H1 (cell line): Measurements from ENCODE around the gene MRM3. TPM values are rescaled to one million over a fixed set of nuclear protein-coding genes. Genes with fewer than 3 reads are reported as not detected.
A peak's percentile ranks its signal among the peaks of the same experiment; 100 is the strongest.

Experiments used
- CTCF ChIA-PET: fragments of 300-600 bp; sonication (Branson Sonifier 250); formaldehyde crosslinking; loops from one replicate; lab custom pipeline; 2021; ENCODE audit not compliant: partially characterized antibody; lab: Charles Lee
- POLR2A ChIA-PET: fragments of 300-600 bp; sonication (Branson Sonifier 250); formaldehyde crosslinking; loops from one replicate; lab custom pipeline; 2021; ENCODE audit warnings: inconsistent platforms; ENCODE audit not compliant: partially characterized antibody; lab: Charles Lee
- DNase-seq, 2 experiments: peaks; one replicate each; pipeline versions ENCODE4 v3.0.0 to v3.0.0-alpha.2; 2010 to 2022; ENCODE audit warnings: low spot score in 2 of 2, low read depth in 1 of 2, mixed read lengths in 1 of 2
- FAIRE-seq: peaks from 2 replicates; lab custom pipeline; 2011; peaks lifted over from hg19 to GRCh38; lab: Jason Lieb, UNC
- H2AFZ ChIP-seq: 2 replicates; pipeline ENCODE4 v1.8.1; 2012; ENCODE audit warnings: low read length, inconsistent platforms
- H2AK5ac ChIP-seq: 2 replicates; pipeline ENCODE4 v1.6.1; 2013; ENCODE audit warnings: low read depth, low read length
- H2BK120ac ChIP-seq: replicated peaks from 2 replicates; pipeline ENCODE3; 2013; ENCODE audit warnings: low read depth, low read length, inconsistent platforms
- H2BK12ac ChIP-seq: 2 replicates; pipeline ENCODE4 v1.6.1; 2013; ENCODE audit warnings: low read depth, low read length
- H2BK15ac ChIP-seq: 2 replicates; pipeline ENCODE4 v1.6.1; 2013; ENCODE audit warnings: low read length
- H2BK20ac ChIP-seq: 2 replicates; pipeline ENCODE4 v1.6.1; 2013; ENCODE audit warnings: low read length
- H2BK5ac ChIP-seq: 2 replicates; pipeline ENCODE4 v1.6.1; 2013; ENCODE audit warnings: low read depth, low read length
- H3K14ac ChIP-seq: 2 replicates; pipeline ENCODE4 v1.6.1; 2013; ENCODE audit warnings: inconsistent platforms; ENCODE audit not compliant: insufficient read length
- H3K18ac ChIP-seq: 2 replicates; pipeline ENCODE4 v1.6.1; 2013; ENCODE audit warnings: low read length; ENCODE audit errors: extremely low read depth
- H3K23ac ChIP-seq: 2 replicates; pipeline ENCODE4 v1.6.1; 2013; ENCODE audit warnings: inconsistent platforms; ENCODE audit not compliant: insufficient read length
- H3K23me2 ChIP-seq: 2 replicates; pipeline ENCODE4 v1.6.1; 2013; ENCODE audit warnings: low read depth, low read length
- H3K27ac ChIP-seq: 2 replicates; pipeline ENCODE4 v1.6.1; 2011; ENCODE audit warnings: low read depth, low read length, inconsistent platforms
- H3K27me3 ChIP-seq, 4 experiments: replicated peaks in 1 of 4; 1 replicate in 1 of 4; 2 replicates in 3 of 4; pipeline versions ENCODE4 v1.6.1 to v1.8.1; 2011 to 2013; ENCODE audit warnings: low read length in 3 of 4, mild to moderate bottlenecking in 3 of 4, inconsistent platforms in 2 of 4, mixed read lengths in 2 of 4, moderate library complexity in 1 of 4; ENCODE audit not compliant: control insufficient read depth in 3 of 4, insufficient read depth in 3 of 4; ENCODE audit errors: extremely low read depth in 1 of 4
- H3K36me3 ChIP-seq, 4 experiments: 2 replicates each; pipeline versions ENCODE4 v1.6.1 to v1.8.1; 2011 to 2013; ENCODE audit warnings: mild to moderate bottlenecking in 4 of 4, low read length in 3 of 4, moderate library complexity in 2 of 4, control low read depth in 1 of 4, inconsistent platforms in 1 of 4; ENCODE audit not compliant: insufficient read depth in 4 of 4, control insufficient read depth in 2 of 4
- H3K4ac ChIP-seq: replicated peaks from 2 replicates; pipeline ENCODE3; 2013; ENCODE audit warnings: low read length, low read depth, mixed read lengths, inconsistent platforms; ENCODE audit not compliant: insufficient read length
- H3K4me1 ChIP-seq, 4 experiments: replicated peaks in 1 of 4; 1 replicate in 1 of 4; 2 replicates in 3 of 4; pipeline versions ENCODE4 v1.6.1 to v1.8.1; 2011 to 2013; ENCODE audit warnings: low read length in 3 of 4, inconsistent platforms in 2 of 4, mixed read lengths in 1 of 4; ENCODE audit not compliant: insufficient read depth in 4 of 4, control insufficient read depth in 3 of 4
- H3K4me2 ChIP-seq, 2 experiments: 2 replicates each; pipeline versions ENCODE4 v1.6.1 to v1.8.1; 2011 to 2013; ENCODE audit warnings: low read depth in 2 of 2, low read length in 2 of 2, control low read depth in 1 of 2, inconsistent platforms in 1 of 2, mild to moderate bottlenecking in 1 of 2; ENCODE audit not compliant: insufficient read depth in 1 of 2
- H3K4me3 ChIP-seq, 4 experiments: fragments of 200-600, 300-600 bp in 1 of 4; sonication (generic), shearing (Covaris generic), sonication (Bioruptor Twin) in 1 of 4; 2 replicates each; pipeline versions ENCODE4 v1.5.1 to v1.8.1; 2011 to 2016; ENCODE audit warnings: low read length in 4 of 4, low read depth in 3 of 4, control low read depth in 2 of 4, inconsistent platforms in 2 of 4, mild to moderate bottlenecking in 2 of 4, mixed read lengths in 1 of 4, moderate library complexity in 1 of 4; ENCODE audit not compliant: insufficient read depth in 2 of 4; ENCODE audit errors: extremely low read depth in 1 of 4
- H3K56ac ChIP-seq: replicated peaks from 2 replicates; pipeline ENCODE3; 2013; ENCODE audit warnings: low read depth, mild to moderate bottlenecking, mixed read lengths, low read length, inconsistent platforms; ENCODE audit not compliant: insufficient read length
- H3K79me1 ChIP-seq: 2 replicates; pipeline ENCODE4 v1.6.1; 2013; ENCODE audit warnings: low read depth, low read length, control low read depth
- H3K79me2 ChIP-seq, 2 experiments: 2 replicates each; pipeline versions ENCODE4 v1.6.1 to v1.8.1; 2012 to 2013; ENCODE audit warnings: low read length in 2 of 2, mild to moderate bottlenecking in 2 of 2, inconsistent platforms in 1 of 2; ENCODE audit not compliant: insufficient read depth in 2 of 2, control insufficient read depth in 1 of 2
- H3K9ac ChIP-seq, 4 experiments: replicated peaks in 1 of 4; 1 replicate in 1 of 4; 2 replicates in 3 of 4; pipeline versions ENCODE4 v1.6.1 to v1.8.1; 2011 to 2013; ENCODE audit warnings: low read depth in 3 of 4, low read length in 3 of 4, control low read depth in 2 of 4, mild to moderate bottlenecking in 2 of 4, moderate library complexity in 2 of 4, inconsistent platforms in 1 of 4; ENCODE audit errors: extremely low read depth in 1 of 4
- H3K9me3 ChIP-seq, 2 experiments: 2 replicates each; pipeline versions ENCODE4 v1.6.1 to v1.8.1; 2012 to 2013; ENCODE audit warnings: mild to moderate bottlenecking in 2 of 2, moderate library complexity in 2 of 2, control low read depth in 1 of 2, inconsistent platforms in 1 of 2, low read depth in 1 of 2, low read length in 1 of 2, mixed read lengths in 1 of 2; ENCODE audit not compliant: insufficient read depth in 2 of 2
- H4K20me1 ChIP-seq, 2 experiments: replicated peaks in 1 of 2; 2 replicates each; pipeline versions ENCODE3 to v1.8.1; 2011 to 2013; ENCODE audit warnings: inconsistent platforms in 2 of 2, low read length in 2 of 2, mild to moderate bottlenecking in 1 of 2; ENCODE audit not compliant: insufficient read depth in 2 of 2, control insufficient read depth in 1 of 2
- H4K5ac ChIP-seq: 2 replicates; pipeline ENCODE4 v1.6.1; 2013; ENCODE audit warnings: low read length, low read depth, mixed read lengths, inconsistent platforms; ENCODE audit not compliant: insufficient read length
- H4K8ac ChIP-seq: 2 replicates; pipeline ENCODE4 v1.8.0; 2013; ENCODE audit warnings: mild to moderate bottlenecking, moderate library complexity, low read length, inconsistent platforms; ENCODE audit not compliant: insufficient read depth; ENCODE audit errors: extremely low read depth
- H4K91ac ChIP-seq: replicated peaks from 2 replicates; pipeline ENCODE3; 2013; ENCODE audit warnings: low read length, mixed read lengths, inconsistent platforms; ENCODE audit not compliant: insufficient read length
- RAD21 ChIP-seq, 2 experiments: IDR thresholded peaks in 1 of 2; conservative IDR thresholded peaks in 1 of 2; 2 replicates each; pipeline ENCODE4 v1.6.1; 2011; ENCODE audit warnings: low read depth in 2 of 2, low read length in 2 of 2, improper control_type of control experiment in 1 of 2, inconsistent platforms in 1 of 2, mild to moderate bottlenecking in 1 of 2, moderate library complexity in 1 of 2
- SIN3A ChIP-seq, 2 experiments: IDR thresholded peaks in 1 of 2; conservative IDR thresholded peaks in 1 of 2; 2 replicates each; pipeline ENCODE4 v1.6.1; 2011 to 2012; ENCODE audit warnings: low read length in 2 of 2, improper control_type of control experiment in 1 of 2, low read depth in 1 of 2, mild to moderate bottlenecking in 1 of 2
- SUZ12 ChIP-seq: fragments of 200-600 bp; sonication (generic); IDR thresholded peaks from 2 replicates; pipeline ENCODE4 v1.6.1; 2012; ENCODE audit warnings: mild to moderate bottlenecking, inconsistent platforms, low read length, moderate library complexity, mixed read lengths
- WGBS, 2 experiments: shearing (Covaris generic) in 1 of 2; methylation state at CpG; one replicate each; pipeline versions ENCODE4 v1.1.6 to v1.1.7; 2013 to 2015; ENCODE audit warnings: low lambda C conversion rate in 2 of 2, mixed read lengths in 2 of 2, inconsistent platforms in 1 of 2, low coverage in 1 of 2, missing lambda C conversion rate in 1 of 2; ENCODE audit not compliant: insufficient replicate concordance in 2 of 2, insufficient coverage in 1 of 2, insufficient read length in 1 of 2; ENCODE audit errors: extremely low coverage in 1 of 2, missing lambda C conversion rate in 1 of 2; 5-methylcytosine and 5-hydroxymethylcytosine counted together
- polyA plus RNA-seq, 7 experiments: library from polyadenylated mRNA; depleted of rRNA in 3 of 7; stranded (reverse) in 5 of 7; unstranded in 2 of 7; fragments of >200 nt in 5 of 7; fragments of 200-250 nt in 2 of 7; gene quantifications; 1 replicate in 5 of 7; 2 replicates in 1 of 7; 4 replicates in 1 of 7; pipeline versions ENCODE4 v1.2.1 to v1.2.3, GENCODE V29; 2011 to 2013; ENCODE audit warnings: missing spikeins in 2 of 7, mixed read lengths in 2 of 7
- total RNA-seq: library from RNA; stranded (reverse); fragmentation: NEBNext Ultra II Directional; extraction: Animal tissue kit (Norgen Biotek cat#: 25700); gene quantifications from 2 replicates; pipeline ENCODE4 v1.2.1, GENCODE V29; 2021
- TF ChIP-seq, protein P1 (sequence below): IDR thresholded peaks from 2 replicates; pipeline ENCODE4 v1.6.1; 2012; ENCODE audit warnings: low read length, inconsistent platforms
- TF ChIP-seq, protein P2 (sequence below), 3 experiments: IDR thresholded peaks; 1 replicate in 2 of 3; 2 replicates in 1 of 3; pipeline versions ENCODE4 v1.5.1 to v1.6.1; 2011; ENCODE audit warnings: low read length in 3 of 3, mild to moderate bottlenecking in 3 of 3, inconsistent platforms in 2 of 3, low read depth in 1 of 3, moderate library complexity in 1 of 3; ENCODE audit not compliant: insufficient read depth in 1 of 3; ENCODE audit errors: control extremely low read depth in 1 of 3
- TF ChIP-seq, protein P3 (sequence below): IDR thresholded peaks from 2 replicates; pipeline ENCODE4 v1.6.1; 2012; ENCODE audit warnings: inconsistent platforms

Gene MRM3
- total and polyA plus RNA-seq, 2 of the 8 experiments (the other 6 are each of a cell fraction or from before 2014, with no cell fraction given) = 10.1 to 20.8 TPM

DNA sequence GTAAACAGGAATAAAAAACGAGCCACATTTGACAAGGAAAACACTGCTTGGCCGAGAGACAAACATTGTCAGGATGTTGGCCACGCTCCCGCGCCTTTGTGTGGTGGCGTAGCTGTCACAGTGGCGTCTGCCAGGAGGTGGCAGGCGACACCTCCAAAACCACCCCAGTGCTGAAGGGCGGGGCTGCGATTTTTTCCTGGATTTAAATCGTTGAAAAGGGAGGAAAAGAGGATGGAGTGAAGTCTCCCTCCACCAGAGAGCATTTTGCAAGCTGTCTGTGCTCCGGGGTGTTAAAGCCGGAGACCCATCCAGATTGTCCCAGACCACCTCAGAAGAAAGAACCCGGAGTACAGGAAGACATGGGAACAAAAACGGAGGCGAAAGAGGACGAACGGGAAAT is 12.7 kb downstream of the MRM3 start:
- Histone ChIP-seq H3K23ac (no peak overlapping the region), H3K27ac (0 out of 2 replicates have a peak overlapping the region, but pooled peaks have one; percentile 0), H3K36me3 (peaks cover 0 to 4% (median 1%) of the 10 kb centered on the region in 4 experiments; a peak in 3 of 8 replicates), H3K4me1 (peaks cover 0 to 13% (median 2%) of the 10 kb centered on the region in 4 experiments; a peak in 5 of 7 replicates), H2BK120ac (no peak overlapping the region), H3K4ac (no peak overlapping the region), H3K9me3 (no peaks in the 10 kb centered on the region), H3K4me3 (no peak overlapping the region), H3K4me2 (no peak overlapping the region), H3K23me2 (no peaks in the 10 kb centered on the region), H2AK5ac (no peak overlapping the region), H3K9ac (no peak overlapping the region), H3K27me3 (no peaks in the 10 kb centered on the region), H3K14ac (no peak overlapping the region), H2BK12ac (no peak overlapping the region), H4K20me1 (peaks cover 0 to 5% of the 10 kb centered on the region in 2 experiments), H2AFZ (no peak overlapping the region), H2BK5ac (no peak overlapping the region), H4K8ac (no peak overlapping the region), H3K79me1 (no peaks in the 10 kb centered on the region; the same call in 1 of the 2 replicates), H3K56ac (no peak overlapping the region), H2BK20ac (no peak overlapping the region), H4K5ac (no peak overlapping the region), H4K91ac (no peak overlapping the region), H2BK15ac (no peak overlapping the region), H3K18ac (no peak overlapping the region), H3K79me2 (no peaks in the 10 kb centered on the region)
- ChIA-PET CTCF (interaction anchor here (0.6 to 17.5 kb wide), 28 partner anchors 10 to 369 kb away, joined by 3 to 258 read pairs (median 4); partner anchors contain the start of genes GLOD4, MRM3, NXN and TIMM22), POLR2A (interaction anchor here (0.7 to 1.9 kb wide), 7 partner anchors 8 to 201 kb away, joined by 3 to 9 read pairs (median 5); partner anchors contain the start of genes NXN and TIMM22)
- TF ChIP-seq, protein P1, sequence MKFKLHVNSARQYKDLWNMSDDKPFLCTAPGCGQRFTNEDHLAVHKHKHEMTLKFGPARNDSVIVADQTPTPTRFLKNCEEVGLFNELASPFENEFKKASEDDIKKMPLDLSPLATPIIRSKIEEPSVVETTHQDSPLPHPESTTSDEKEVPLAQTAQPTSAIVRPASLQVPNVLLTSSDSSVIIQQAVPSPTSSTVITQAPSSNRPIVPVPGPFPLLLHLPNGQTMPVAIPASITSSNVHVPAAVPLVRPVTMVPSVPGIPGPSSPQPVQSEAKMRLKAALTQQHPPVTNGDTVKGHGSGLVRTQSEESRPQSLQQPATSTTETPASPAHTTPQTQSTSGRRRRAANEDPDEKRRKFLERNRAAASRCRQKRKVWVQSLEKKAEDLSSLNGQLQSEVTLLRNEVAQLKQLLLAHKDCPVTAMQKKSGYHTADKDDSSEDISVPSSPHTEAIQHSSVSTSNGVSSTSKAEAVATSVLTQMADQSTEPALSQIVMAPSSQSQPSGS = 0 out of 2 replicates have a peak, but pooled peaks have one; percentile 69
- TF ChIP-seq, protein P2, sequence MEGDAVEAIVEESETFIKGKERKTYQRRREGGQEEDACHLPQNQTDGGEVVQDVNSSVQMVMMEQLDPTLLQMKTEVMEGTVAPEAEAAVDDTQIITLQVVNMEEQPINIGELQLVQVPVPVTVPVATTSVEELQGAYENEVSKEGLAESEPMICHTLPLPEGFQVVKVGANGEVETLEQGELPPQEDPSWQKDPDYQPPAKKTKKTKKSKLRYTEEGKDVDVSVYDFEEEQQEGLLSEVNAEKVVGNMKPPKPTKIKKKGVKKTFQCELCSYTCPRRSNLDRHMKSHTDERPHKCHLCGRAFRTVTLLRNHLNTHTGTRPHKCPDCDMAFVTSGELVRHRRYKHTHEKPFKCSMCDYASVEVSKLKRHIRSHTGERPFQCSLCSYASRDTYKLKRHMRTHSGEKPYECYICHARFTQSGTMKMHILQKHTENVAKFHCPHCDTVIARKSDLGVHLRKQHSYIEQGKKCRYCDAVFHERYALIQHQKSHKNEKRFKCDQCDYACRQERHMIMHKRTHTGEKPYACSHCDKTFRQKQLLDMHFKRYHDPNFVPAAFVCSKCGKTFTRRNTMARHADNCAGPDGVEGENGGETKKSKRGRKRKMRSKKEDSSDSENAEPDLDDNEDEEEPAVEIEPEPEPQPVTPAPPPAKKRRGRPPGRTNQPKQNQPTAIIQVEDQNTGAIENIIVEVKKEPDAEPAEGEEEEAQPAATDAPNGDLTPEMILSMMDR (IDR thresholded peaks at IDR 0.05; ENCODE audit: control extremely low read depth in 1 of 3, insufficient read depth in 1 of 3, low read depth in 1 of 3, low read length in 3 of 3) = peak; percentile 86 to 93 (median 92)
- TF ChIP-seq SIN3A (conservative IDR thresholded peaks at IDR 0.05 in 1 of 2, IDR thresholded peaks at IDR 0.05 in 1 of 2; ENCODE audit: low read depth in 1 of 2, low read length in 2 of 2) = peak in 1 of 2 experiments; percentile 79; a peak in 1 of 4 replicates
- peak; percentile 93 to 95 for TF ChIP-seq RAD21 (IDR thresholded peaks at IDR 0.05 in 1 of 2, conservative IDR thresholded peaks at IDR 0.05 in 1 of 2; ENCODE audit: low read depth in 2 of 2, low read length in 2 of 2)
- no peak for TF ChIP-seq SUZ12
- TF ChIP-seq, protein P3, sequence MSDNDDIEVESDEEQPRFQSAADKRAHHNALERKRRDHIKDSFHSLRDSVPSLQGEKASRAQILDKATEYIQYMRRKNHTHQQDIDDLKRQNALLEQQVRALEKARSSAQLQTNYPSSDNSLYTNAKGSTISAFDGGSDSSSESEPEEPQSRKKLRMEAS = no peak
- peak in 1 of 2 experiments; percentile 83 for DNase-seq
- WGBS, 2 experiments = 39% methylated on average over 18 of the region's 18 CpGs; no CpG with 5 or more reads in 1 of the 2 experiments
- FAIRE-seq = peak; percentile 74
